ENCODE measurements around the gene GYPC. TPM values are rescaled to one million over a fixed set of nuclear protein-coding genes. Genes with fewer than 3 reads are reported as not detected.

GYPC gene
- total RNA-seq, 2 donors from 2014 or later: 7.1 to 14.7 TPM

DNA sequence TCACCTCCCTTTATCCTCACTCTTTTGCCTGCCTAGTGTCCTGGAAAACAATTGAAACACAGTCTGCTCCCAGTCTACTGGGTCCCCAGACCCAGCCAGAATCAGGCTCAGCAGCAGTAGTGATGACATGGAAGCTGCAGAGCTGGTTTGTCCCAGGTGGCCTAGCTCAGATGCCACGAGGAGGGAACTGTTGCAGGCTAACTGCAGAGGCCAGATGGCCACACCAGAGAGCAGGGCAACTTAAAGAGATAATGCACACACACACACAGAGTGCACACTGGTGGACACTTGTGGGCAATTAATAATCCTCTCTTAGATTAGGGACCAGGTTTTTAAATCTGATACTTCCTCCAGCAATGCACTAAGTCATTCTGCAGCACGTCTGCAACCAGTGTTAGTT lies 42.4 kb downstream of the GYPC start:
- TF ChIP-seq, protein P1, sequence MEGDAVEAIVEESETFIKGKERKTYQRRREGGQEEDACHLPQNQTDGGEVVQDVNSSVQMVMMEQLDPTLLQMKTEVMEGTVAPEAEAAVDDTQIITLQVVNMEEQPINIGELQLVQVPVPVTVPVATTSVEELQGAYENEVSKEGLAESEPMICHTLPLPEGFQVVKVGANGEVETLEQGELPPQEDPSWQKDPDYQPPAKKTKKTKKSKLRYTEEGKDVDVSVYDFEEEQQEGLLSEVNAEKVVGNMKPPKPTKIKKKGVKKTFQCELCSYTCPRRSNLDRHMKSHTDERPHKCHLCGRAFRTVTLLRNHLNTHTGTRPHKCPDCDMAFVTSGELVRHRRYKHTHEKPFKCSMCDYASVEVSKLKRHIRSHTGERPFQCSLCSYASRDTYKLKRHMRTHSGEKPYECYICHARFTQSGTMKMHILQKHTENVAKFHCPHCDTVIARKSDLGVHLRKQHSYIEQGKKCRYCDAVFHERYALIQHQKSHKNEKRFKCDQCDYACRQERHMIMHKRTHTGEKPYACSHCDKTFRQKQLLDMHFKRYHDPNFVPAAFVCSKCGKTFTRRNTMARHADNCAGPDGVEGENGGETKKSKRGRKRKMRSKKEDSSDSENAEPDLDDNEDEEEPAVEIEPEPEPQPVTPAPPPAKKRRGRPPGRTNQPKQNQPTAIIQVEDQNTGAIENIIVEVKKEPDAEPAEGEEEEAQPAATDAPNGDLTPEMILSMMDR (IDR thresholded peaks at IDR 0.05): no peak
- no peaks in the 10 kb centered on the region for H3K9me3 ChIP-seq
- H3K9ac ChIP-seq (ENCODE audit: low read depth in 2 of 2, low read length in 2 of 2): no peak overlapping the region
- DNase-seq: no peak
- no peaks in the 10 kb centered on the region for H3K36me3 ChIP-seq
- H3K4me3 ChIP-seq: no peak overlapping the region
- no peaks in the 10 kb centered on the region for H3K27me3 ChIP-seq
- no peak overlapping the region for H3K27ac ChIP-seq
- no peaks in the 10 kb centered on the region for H3K4me1 ChIP-seq
- intact Hi-C loops (cut with DNase I): no loop called here

DNA sequence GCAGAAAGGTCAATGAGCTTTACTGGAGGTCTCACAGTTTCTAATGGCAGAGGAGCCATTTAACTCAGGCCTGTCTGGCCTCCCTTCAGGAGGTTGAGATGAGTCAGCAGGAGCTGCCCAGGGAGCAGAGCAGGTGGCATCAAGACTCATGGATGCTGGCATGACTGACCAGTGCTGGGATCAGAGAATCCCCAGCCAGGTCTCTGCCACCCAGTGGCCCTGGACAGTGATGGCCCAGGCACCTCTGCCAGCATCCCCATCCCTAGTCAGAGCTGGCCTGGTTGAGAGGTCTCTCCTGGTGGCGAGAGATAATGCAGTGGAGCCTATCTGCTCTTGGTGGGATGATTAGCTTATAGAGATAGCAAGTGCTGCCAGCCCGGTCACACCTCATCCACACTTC lies 43.1 kb downstream of the GYPC start:
- Histone ChIP-seq H3K36me3 (no peaks in the 10 kb centered on the region), H3K4me1 (no peaks in the 10 kb centered on the region), H3K4me3 (no peak overlapping the region), H3K9ac (ENCODE audit: low read depth in 2 of 2, low read length in 2 of 2) (no peak overlapping the region), H3K27me3 (no peaks in the 10 kb centered on the region), H3K27ac (no peak overlapping the region), H3K9me3 (no peaks in the 10 kb centered on the region)
- TF ChIP-seq, protein P1 (IDR thresholded peaks at IDR 0.05): no peak
- intact Hi-C loops (cut with DNase I): no loop called here
- no peak for DNase-seq

DNA sequence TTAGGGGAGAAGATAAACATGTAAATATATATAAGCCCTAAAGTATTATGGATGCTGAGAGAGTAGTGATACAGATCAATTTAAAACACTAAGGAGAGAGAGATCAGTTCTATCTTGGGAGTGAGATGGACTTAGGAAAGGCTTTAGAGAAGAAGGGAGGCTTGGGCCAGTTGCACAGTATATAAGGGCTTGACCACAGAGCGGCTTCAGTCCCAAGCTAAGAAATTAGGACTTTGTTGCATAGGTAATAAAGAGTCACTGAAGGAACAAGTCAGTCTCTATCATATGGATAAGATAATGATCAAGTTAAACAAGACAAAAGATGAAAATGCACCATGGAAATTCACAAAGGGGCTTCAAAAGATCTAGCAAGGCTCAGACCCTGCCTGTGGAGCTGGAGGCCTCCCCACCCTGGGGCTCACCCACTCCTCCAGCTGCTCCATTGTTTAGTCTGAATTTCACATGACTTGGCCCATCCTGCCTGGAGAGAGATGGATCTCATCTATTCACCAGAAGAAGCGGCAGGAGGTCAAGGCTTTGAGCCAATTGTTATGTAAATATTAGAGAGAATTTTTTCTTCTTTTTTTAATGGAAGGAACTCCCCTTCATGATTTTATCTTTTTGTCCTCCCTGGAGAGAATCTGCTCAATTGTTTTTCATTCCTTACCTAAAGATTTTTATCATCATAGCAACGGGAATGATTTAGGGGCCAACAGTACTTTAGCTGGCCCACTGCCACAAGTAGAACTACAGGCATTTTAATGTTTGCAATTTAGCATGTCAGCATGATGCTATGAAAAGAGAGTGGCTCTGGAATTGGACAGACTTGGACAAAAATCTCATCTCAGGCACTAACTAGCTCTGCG lies 44.0 kb downstream of the GYPC start:
- Histone ChIP-seq H3K36me3 (no peaks in the 10 kb centered on the region), H3K9me3 (no peaks in the 10 kb centered on the region), H3K4me1 (no peaks in the 10 kb centered on the region), H3K9ac (ENCODE audit: low read depth in 2 of 2, low read length in 2 of 2) (no peak overlapping the region), H3K27me3 (no peaks in the 10 kb centered on the region), H3K4me3 (no peak overlapping the region), H3K27ac (no peak overlapping the region)
- intact Hi-C loops (cut with DNase I): no loop called here
- DNase-seq: no peak
- TF ChIP-seq, protein P1 (IDR thresholded peaks at IDR 0.05): no peak

DNA sequence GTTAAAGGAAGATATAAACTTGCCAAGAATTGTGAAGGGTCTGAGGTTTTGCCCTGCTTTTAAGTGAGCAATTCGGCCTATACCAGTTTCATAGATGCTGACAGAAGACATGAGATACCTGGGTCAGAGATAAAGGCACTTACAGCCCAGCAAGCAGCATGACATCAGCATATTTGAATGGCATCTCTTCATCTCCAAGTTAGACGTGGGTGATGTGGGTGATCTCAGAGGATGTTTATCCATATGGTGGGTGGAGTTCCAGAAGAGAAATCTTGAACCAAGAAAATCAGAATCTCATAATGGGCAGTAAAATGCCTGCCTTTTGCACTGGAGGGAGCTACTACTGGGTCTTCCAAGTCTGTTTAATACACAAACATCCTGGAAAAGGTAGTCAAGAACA lies 44.7 kb downstream of the GYPC start:
- intact Hi-C loops (cut with DNase I): no loop called here
- H3K9me3 ChIP-seq: no peaks in the 10 kb centered on the region
- no peak for DNase-seq
- no peaks in the 10 kb centered on the region for H3K27me3 ChIP-seq
- no peak overlapping the region for H3K27ac ChIP-seq
- TF ChIP-seq, protein P1 (IDR thresholded peaks at IDR 0.05): no peak
- no peak overlapping the region for H3K9ac ChIP-seq (ENCODE audit: low read depth in 2 of 2, low read length in 2 of 2)
- no peaks in the 10 kb centered on the region for H3K4me1 ChIP-seq
- H3K4me3 ChIP-seq: no peak overlapping the region
- no peaks in the 10 kb centered on the region for H3K36me3 ChIP-seq

DNA sequence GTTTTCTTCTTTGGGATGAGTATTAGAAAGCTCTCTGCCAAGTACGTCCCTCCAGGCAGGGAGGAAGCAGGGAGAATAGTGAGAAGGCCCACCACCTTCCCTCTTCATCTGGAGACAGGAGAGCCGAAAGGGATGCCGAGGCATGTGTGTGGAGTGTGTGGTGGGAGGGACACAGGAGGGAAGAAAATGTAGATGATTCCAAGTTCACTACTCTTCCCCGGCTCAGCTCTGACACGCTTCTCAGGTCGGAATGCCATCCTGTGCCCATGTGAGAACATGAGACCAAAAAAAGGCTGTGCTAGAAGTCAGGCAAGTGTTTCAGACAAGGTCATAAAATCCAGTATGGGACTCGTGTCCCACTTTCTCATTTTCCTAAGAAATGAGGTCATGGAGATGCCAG lies 47.4 kb downstream of the GYPC start:
- no peak overlapping the region for H3K27ac ChIP-seq
- no peaks in the 10 kb centered on the region for H3K9me3 ChIP-seq
- H3K9ac ChIP-seq (ENCODE audit: low read depth in 2 of 2, low read length in 2 of 2): no peak overlapping the region
- H3K4me3 ChIP-seq: no peak overlapping the region
- H3K36me3 ChIP-seq: no peaks in the 10 kb centered on the region
- no peak for DNase-seq
- intact Hi-C loops (cut with DNase I): no loop called here
- TF ChIP-seq, protein P1 (IDR thresholded peaks at IDR 0.05): no peak
- no peaks in the 10 kb centered on the region for H3K27me3 ChIP-seq
- no peaks in the 10 kb centered on the region for H3K4me1 ChIP-seq
